Measurements from ENCODE around the gene LHB. TPM values are rescaled to one million over a fixed set of nuclear protein-coding genes. Genes with fewer than 3 reads are reported as not detected.

The LHB gene
- total RNA-seq, 4 donors from 2014 or later = 2.6 TPM; not detected in 3

DNA sequence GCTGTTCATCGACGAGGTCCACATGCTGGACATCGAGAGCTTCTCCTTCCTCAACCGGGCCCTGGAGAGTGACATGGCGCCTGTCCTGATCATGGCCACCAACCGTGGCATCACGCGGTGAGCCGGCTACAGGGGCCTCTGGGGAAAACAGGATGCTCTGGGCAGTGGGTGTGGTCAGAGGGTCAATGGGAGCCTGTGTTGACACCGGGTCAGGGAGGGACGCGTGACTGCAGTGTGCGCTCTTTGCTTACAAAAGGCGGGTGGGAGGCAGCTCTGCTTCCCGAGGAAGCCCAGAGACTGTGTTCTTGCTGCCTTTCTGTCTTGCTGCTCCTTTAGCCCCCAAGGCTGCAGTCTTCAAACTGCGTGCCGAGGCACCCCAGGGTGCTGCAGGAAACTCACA, 5.7 kb downstream of the LHB start:
- Histone ChIP-seq H3K36me3 (peaks cover 0 to 95% (median 16%) of the 10 kb centered on the region in 3 donors), H3K9me3 (no peaks in the 10 kb centered on the region), H3K27me3 (no peaks in the 10 kb centered on the region), H3K4me1 (no peaks in the 10 kb centered on the region), H3K27ac (no peak overlapping the region), H3K4me3 (no peak overlapping the region)
- 63 to 76% methylated on average over 16 to 17 of the region's 17 CpGs for WGBS, 2 donors
- TF ChIP-seq, protein P1, sequence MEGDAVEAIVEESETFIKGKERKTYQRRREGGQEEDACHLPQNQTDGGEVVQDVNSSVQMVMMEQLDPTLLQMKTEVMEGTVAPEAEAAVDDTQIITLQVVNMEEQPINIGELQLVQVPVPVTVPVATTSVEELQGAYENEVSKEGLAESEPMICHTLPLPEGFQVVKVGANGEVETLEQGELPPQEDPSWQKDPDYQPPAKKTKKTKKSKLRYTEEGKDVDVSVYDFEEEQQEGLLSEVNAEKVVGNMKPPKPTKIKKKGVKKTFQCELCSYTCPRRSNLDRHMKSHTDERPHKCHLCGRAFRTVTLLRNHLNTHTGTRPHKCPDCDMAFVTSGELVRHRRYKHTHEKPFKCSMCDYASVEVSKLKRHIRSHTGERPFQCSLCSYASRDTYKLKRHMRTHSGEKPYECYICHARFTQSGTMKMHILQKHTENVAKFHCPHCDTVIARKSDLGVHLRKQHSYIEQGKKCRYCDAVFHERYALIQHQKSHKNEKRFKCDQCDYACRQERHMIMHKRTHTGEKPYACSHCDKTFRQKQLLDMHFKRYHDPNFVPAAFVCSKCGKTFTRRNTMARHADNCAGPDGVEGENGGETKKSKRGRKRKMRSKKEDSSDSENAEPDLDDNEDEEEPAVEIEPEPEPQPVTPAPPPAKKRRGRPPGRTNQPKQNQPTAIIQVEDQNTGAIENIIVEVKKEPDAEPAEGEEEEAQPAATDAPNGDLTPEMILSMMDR (IDR thresholded peaks at IDR 0.05) = no peak
- TF ChIP-seq POLR2A (IDR thresholded peaks at IDR 0.05) (no peak), EP300 (IDR thresholded peaks at IDR 0.05) (no peak)
- DNase-seq (ENCODE audit: low spot score in 2 of 2) = no peak

DNA sequence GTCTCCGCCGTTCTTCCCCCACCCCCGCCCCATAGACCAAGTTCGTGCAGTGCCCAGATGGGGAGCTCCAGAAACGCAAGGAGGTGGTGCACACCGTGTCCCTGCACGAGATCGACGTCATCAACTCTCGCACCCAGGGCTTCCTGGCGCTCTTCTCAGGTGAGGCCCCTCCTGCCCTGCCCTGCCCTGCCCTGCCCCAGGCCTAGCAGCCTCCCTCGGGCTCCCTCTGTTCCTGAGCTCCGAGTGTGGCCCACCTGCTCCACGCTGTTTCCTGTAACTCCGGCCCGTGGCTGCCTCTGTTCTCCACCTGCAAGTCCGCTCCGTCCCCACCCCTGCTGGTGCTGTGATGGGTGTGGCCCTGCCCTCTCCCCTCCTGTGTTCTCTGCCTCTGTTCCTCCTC, 6.4 kb downstream of the LHB start:
- no peaks in the 10 kb centered on the region for H3K9me3 ChIP-seq
- TF ChIP-seq POLR2A (IDR thresholded peaks at IDR 0.05) (no peak), EP300 (IDR thresholded peaks at IDR 0.05) (no peak)
- TF ChIP-seq, protein P1 (IDR thresholded peaks at IDR 0.05) = no peak
- peaks cover 0 to 95% (median 15%) of the 10 kb centered on the region in 3 donors for H3K36me3 ChIP-seq
- no peak overlapping the region for H3K4me3 ChIP-seq
- no peak overlapping the region for H3K27ac ChIP-seq
- no peaks in the 10 kb centered on the region for H3K27me3 ChIP-seq
- DNase-seq (ENCODE audit: low spot score in 2 of 2) = no peak
- H3K4me1 ChIP-seq = no peaks in the 10 kb centered on the region
- WGBS, 2 donors = 89 to 90% methylated on average over 18 of the region's 18 CpGs

- Histone ChIP-seq H3K4me3 (no peak overlapping the region), H3K27ac (no peak overlapping the region), H3K36me3 (peaks cover 0 to 95% (median 12%) of the 10 kb centered on the region in 3 donors), H3K4me1 (no peaks in the 10 kb centered on the region), H3K27me3 (no peaks in the 10 kb centered on the region), H3K9me3 (no peaks in the 10 kb centered on the region)
- 94% methylated on average over 16 to 18 of the region's 18 CpGs for WGBS, 2 donors
- no peak for DNase-seq (ENCODE audit: low spot score in 2 of 2)
- TF ChIP-seq EP300 (IDR thresholded peaks at IDR 0.05) (no peak), POLR2A (IDR thresholded peaks at IDR 0.05) (no peak)
- TF ChIP-seq, protein P1 (IDR thresholded peaks at IDR 0.05) = no peak
Observed at GRCh38 chr19:49009828-49010227, 7.1 kb downstream of the LHB start.

- Histone ChIP-seq H3K27ac (no peak overlapping the region), H3K4me1 (no peaks in the 10 kb centered on the region), H3K27me3 (no peaks in the 10 kb centered on the region), H3K36me3 (peaks cover 0 to 96% (median 18%) of the 10 kb centered on the region in 3 donors), H3K4me3 (no peak overlapping the region), H3K9me3 (no peaks in the 10 kb centered on the region)
- TF ChIP-seq, protein P1 (IDR thresholded peaks at IDR 0.05) = no peak
- TF ChIP-seq POLR2A (IDR thresholded peaks at IDR 0.05) (no peak), EP300 (IDR thresholded peaks at IDR 0.05) (no peak)
- 93 to 97% methylated on average over 14 to 22 of the region's 22 CpGs for WGBS, 2 donors
- DNase-seq (ENCODE audit: low spot score in 2 of 2) = no peak
Observed at GRCh38 chr19:49006905-49007304, 10.0 kb downstream of the LHB start.

GRCh38 chr19:49004964-49005614, 11.8 kb downstream of the LHB start:
- 92 to 94% methylated on average over 7 of the region's 7 CpGs for WGBS, 2 donors
- Histone ChIP-seq H3K9me3 (no peaks in the 10 kb centered on the region), H3K36me3 (peaks cover 0 to 95% (median 8%) of the 10 kb centered on the region in 3 donors), H3K27ac (no peak overlapping the region), H3K27me3 (no peaks in the 10 kb centered on the region), H3K4me3 (no peak overlapping the region), H3K4me1 (no peaks in the 10 kb centered on the region)
- no peak for TF ChIP-seq EP300 (IDR thresholded peaks at IDR 0.05)
- TF ChIP-seq POLR2A (IDR thresholded peaks at IDR 0.05) = no peak
- TF ChIP-seq, protein P1 (IDR thresholded peaks at IDR 0.05) = no peak
- no peak for DNase-seq (ENCODE audit: low spot score in 2 of 2)
